Osteoblast (primary cell): Measurements from ENCODE around the gene MEOX2. TPM values are rescaled to one million over a fixed set of nuclear protein-coding genes. Genes with fewer than 3 reads are reported as not detected.
A peak's percentile ranks its signal among the peaks of the same experiment; 100 is the strongest.

Experiments used
- DNase-seq: peaks from one replicate; pipeline ENCODE4 v3.0.0; 2011; ENCODE audit warnings: low spot score, mixed read lengths; ENCODE audit not compliant: insufficient read length; ENCODE audit errors: missing footprints
- H2AFZ ChIP-seq: 2 replicates; pipeline ENCODE4 v1.6.0; 2011; ENCODE audit warnings: mild to moderate bottlenecking, low read length
- H3K27ac ChIP-seq: 2 replicates; pipeline ENCODE4 v1.5.1; 2011; ENCODE audit warnings: mild to moderate bottlenecking, low read depth, low read length, moderate library complexity
- H3K27me3 ChIP-seq: 2 replicates; pipeline ENCODE4 v1.6.0; 2012; ENCODE audit warnings: mild to moderate bottlenecking, control low read depth, inconsistent platforms, low read length, moderate library complexity; ENCODE audit not compliant: insufficient read depth
- H3K36me3 ChIP-seq: 2 replicates; pipeline ENCODE4 v1.5.1; 2011; ENCODE audit warnings: mild to moderate bottlenecking, low read length, control low read depth, moderate library complexity; ENCODE audit not compliant: insufficient read depth
- H3K4me1 ChIP-seq: 2 replicates; pipeline ENCODE4 v1.5.1; 2011; ENCODE audit warnings: mild to moderate bottlenecking, low read length, control low read depth, moderate library complexity; ENCODE audit not compliant: insufficient read depth
- H3K4me2 ChIP-seq: 2 replicates; pipeline ENCODE4 v1.6.0; 2011; ENCODE audit warnings: mild to moderate bottlenecking, low read length; ENCODE audit not compliant: insufficient read depth
- H3K4me3 ChIP-seq: fragments of 200-600 bp; sonication (generic); 3 replicates; pipeline ENCODE4 v1.5.1; 2012; ENCODE audit warnings: mild to moderate bottlenecking, low read length, inconsistent platforms; ENCODE audit not compliant: insufficient read depth
- H3K79me2 ChIP-seq: 2 replicates; pipeline ENCODE4 v1.6.0; 2012; ENCODE audit warnings: mild to moderate bottlenecking, low read length, control low read depth, inconsistent platforms; ENCODE audit not compliant: insufficient read depth
- H3K9me3 ChIP-seq: 2 replicates; pipeline ENCODE4 v1.5.1; 2011; ENCODE audit warnings: low read depth, low read length, control low read depth
- H4K20me1 ChIP-seq: 2 replicates; pipeline ENCODE4 v1.6.0; 2012; ENCODE audit warnings: mild to moderate bottlenecking, low read length, control low read depth; ENCODE audit not compliant: insufficient read depth
- CTCF ChIP-seq: IDR thresholded peaks from 2 replicates; pipeline ENCODE4 v1.5.1; 2011; ENCODE audit warnings: mild to moderate bottlenecking, low read depth, low read length, moderate library complexity; ENCODE audit errors: extremely low read depth
- total RNA-seq: library from RNA; depleted of rRNA; stranded (reverse); fragments of >200 nt; gene quantifications from 2 replicates; pipeline ENCODE4 v1.2.3, GENCODE V29; 2012

The MEOX2 gene
- total RNA-seq, 1 donor, result 4.7 TPM

DNA sequence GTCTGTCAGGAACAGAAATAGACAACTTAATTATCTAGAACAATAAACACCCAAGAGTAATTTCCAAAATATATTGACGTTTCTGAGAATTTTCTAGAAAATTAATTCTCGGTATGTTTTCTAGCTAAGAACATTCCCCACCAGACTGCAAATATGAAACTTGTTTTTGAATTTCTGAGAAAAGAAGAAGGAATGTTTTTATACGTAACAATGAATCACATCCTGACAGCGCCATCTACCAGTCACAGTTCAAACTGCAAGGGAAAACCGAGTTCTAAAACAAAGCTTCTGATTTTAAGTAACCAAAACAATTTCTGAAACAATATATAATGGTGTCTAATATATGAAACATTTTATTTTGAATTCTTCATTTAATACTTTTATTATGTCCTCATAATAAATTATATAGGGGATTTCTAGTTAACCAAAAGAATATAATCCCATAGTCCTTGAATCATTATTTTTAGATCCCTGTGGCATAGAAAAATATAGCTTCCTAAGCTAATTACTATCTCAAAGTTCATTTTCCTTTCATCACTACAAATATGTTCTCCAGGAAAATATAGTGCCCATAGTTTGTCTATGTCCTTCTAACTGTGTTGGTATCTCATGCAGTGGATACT, 34.5 kb upstream of the MEOX2 start:
- H3K27ac ChIP-seq, result peak overlapping the region; percentile 28
- H3K79me2 ChIP-seq, result no peaks in the 10 kb centered on the region
- no peaks in the 10 kb centered on the region for H3K9me3 ChIP-seq
- TF ChIP-seq CTCF, result peak; percentile 84
- no peak overlapping the region for H3K4me2 ChIP-seq
- DNase-seq, result no peak
- no peak overlapping the region for H3K4me3 ChIP-seq
- H2AFZ ChIP-seq, result peak overlapping the region; percentile 88
- H4K20me1 ChIP-seq, result no peaks in the 10 kb centered on the region
- peaks cover 9% of the 10 kb centered on the region for H3K4me1 ChIP-seq
- H3K36me3 ChIP-seq, result no peaks in the 10 kb centered on the region
- no peaks in the 10 kb centered on the region for H3K27me3 ChIP-seq

DNA sequence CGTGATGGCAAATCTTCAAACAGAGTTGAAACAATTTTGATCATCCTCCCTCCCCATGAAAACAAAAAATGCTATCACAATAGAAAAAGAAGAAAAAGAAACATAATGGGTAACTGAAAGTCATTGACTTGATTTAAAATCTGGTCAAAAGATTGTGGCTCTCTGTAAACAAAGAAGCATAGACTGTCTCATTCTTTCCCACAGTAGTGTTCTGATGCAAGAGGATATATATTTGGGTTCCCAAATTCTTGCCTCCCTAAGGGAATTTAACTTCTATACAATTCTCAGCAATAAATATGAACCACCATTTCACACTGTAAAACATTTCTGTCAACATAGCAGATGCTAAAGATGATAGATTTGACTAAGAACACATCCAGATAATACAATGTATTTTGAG, 32.8 kb upstream of the MEOX2 start:
- H3K27me3 ChIP-seq, result no peaks in the 10 kb centered on the region
- peaks cover 9% of the 10 kb centered on the region for H3K4me1 ChIP-seq
- H3K4me3 ChIP-seq, result no peak overlapping the region
- H3K79me2 ChIP-seq, result no peaks in the 10 kb centered on the region
- TF ChIP-seq CTCF, result no peak
- no peaks in the 10 kb centered on the region for H4K20me1 ChIP-seq
- H3K9me3 ChIP-seq, result no peaks in the 10 kb centered on the region
- no peak for DNase-seq
- no peak overlapping the region for H3K4me2 ChIP-seq
- peak overlapping the region; percentile 3 for H2AFZ ChIP-seq
- no peak overlapping the region for H3K27ac ChIP-seq
- H3K36me3 ChIP-seq, result no peaks in the 10 kb centered on the region

DNA sequence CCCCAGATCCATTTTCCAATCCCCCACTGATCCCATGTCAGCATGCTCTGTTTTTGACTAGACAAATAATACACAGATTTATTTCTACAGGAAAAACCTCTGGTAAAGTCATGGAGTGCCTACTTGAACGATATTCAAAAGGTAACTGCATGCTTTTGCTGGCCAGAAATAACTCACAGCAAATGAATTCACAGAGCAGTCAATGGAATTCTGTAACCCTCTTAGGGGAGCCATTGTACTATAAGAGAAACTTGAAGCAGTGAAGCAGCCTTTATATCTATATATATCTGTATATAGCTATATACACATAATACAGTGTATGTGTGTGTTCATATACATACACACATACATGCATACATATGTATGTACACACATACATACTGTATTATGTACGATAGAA, 29.0 kb upstream of the MEOX2 start:
- Histone ChIP-seq H3K27ac (no peak overlapping the region), H2AFZ (no peak overlapping the region), H3K4me2 (no peak overlapping the region), H3K27me3 (no peaks in the 10 kb centered on the region), H3K79me2 (no peaks in the 10 kb centered on the region), H3K36me3 (no peaks in the 10 kb centered on the region), H4K20me1 (no peaks in the 10 kb centered on the region), H3K4me3 (no peak overlapping the region), H3K9me3 (no peaks in the 10 kb centered on the region), H3K4me1 (no peaks in the 10 kb centered on the region)
- TF ChIP-seq CTCF, result no peak
- no peak for DNase-seq

GRCh38 chr7:15709978-15710377, 23.5 kb upstream of the MEOX2 start:
- Histone ChIP-seq H3K4me3 (no peak overlapping the region), H3K27ac (no peak overlapping the region), H2AFZ (no peak overlapping the region), H3K9me3 (no peaks in the 10 kb centered on the region), H3K4me2 (no peak overlapping the region), H3K36me3 (no peaks in the 10 kb centered on the region), H3K79me2 (no peaks in the 10 kb centered on the region), H4K20me1 (no peaks in the 10 kb centered on the region), H3K4me1 (no peaks in the 10 kb centered on the region), H3K27me3 (no peaks in the 10 kb centered on the region)
- TF ChIP-seq CTCF, result no peak
- no peak for DNase-seq
